NT2/D1 (cell line): ENCODE results near the gene GARIN5B.
A peak's percentile ranks its signal among the peaks of the same experiment; 100 is the strongest.

ENCODE experiments used
- DNase-seq: peaks from one replicate; pipeline ENCODE4 v3.0.0-alpha.2; 2011; ENCODE audit warnings: low read depth, low spot score
- H3K27me3 ChIP-seq: 2 replicates; pipeline ENCODE4 v1.6.0; 2011; ENCODE audit warnings: mild to moderate bottlenecking; ENCODE audit not compliant: insufficient read length, insufficient read depth
- H3K36me3 ChIP-seq: 2 replicates; pipeline ENCODE4 v1.6.1; 2011; ENCODE audit warnings: mild to moderate bottlenecking, low read length, mixed read lengths; ENCODE audit not compliant: insufficient read depth, insufficient read length
- H3K4me1 ChIP-seq: 2 replicates; pipeline ENCODE4 v1.5.1; 2011; ENCODE audit not compliant: insufficient read depth, insufficient read length
- H3K4me3 ChIP-seq: 2 replicates; pipeline ENCODE4 v1.5.1; 2011; ENCODE audit warnings: low read depth; ENCODE audit not compliant: insufficient read length
- H3K9ac ChIP-seq: 2 replicates; pipeline ENCODE4 v1.6.0; 2011; ENCODE audit warnings: low read depth; ENCODE audit not compliant: insufficient read length
- H3K9me3 ChIP-seq: 2 replicates; pipeline ENCODE4 v1.5.1; 2011; ENCODE audit warnings: mild to moderate bottlenecking, low read length; ENCODE audit not compliant: insufficient read depth
- SUZ12 ChIP-seq: IDR thresholded peaks from 2 replicates; pipeline ENCODE4 v1.6.1; 2011; ENCODE audit not compliant: insufficient read length, insufficient read depth; ENCODE audit errors: extremely low read depth
- YY1 ChIP-seq: IDR thresholded peaks from 2 replicates; pipeline ENCODE4 v1.6.1; 2011; ENCODE audit not compliant: insufficient read length, insufficient read depth
- ZNF274 ChIP-seq: IDR thresholded peaks from 2 replicates; pipeline ENCODE4 v1.6.1; 2011; ENCODE audit warnings: mild to moderate bottlenecking, low read depth, low read length

GARIN5B gene

DNA sequence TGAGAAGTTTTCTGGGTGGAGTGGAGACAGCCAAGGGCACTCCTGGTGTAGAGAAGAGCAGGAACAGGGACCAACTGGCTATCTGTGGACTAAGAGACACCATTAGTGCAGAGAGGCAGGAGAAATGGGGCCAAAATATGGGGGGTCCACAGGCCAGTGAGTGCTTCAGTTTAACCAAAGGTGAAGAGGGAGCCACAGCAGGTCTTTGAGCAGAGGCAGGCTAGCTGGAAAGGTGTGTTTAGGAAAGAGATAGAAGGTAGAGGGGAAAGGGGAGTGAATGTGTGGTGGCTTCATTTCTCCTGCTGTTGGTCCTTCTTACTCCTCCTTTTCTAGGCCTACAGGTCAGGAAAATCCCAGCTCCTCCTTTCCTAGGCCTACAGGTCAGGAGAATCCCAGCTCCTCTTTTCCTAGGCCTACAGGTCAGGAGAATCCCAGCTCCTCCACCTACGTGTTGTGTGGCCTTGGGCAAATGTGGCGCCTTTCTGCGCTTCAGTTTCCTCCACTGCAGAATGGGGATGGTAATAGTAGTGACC lies 19.5 kb upstream of the GARIN5B start:
- H3K36me3 ChIP-seq, result peaks cover 17% of the 10 kb centered on the region
- H3K9ac ChIP-seq, result peak overlapping the region; percentile 83
- no peaks in the 10 kb centered on the region for H3K9me3 ChIP-seq
- DNase-seq, result no peak
- peaks cover 12% of the 10 kb centered on the region for H3K27me3 ChIP-seq
- TF ChIP-seq YY1 (no peak), ZNF274 (no peak), SUZ12 (no peak)
- H3K4me3 ChIP-seq, result no peak overlapping the region
- peaks cover 8% of the 10 kb centered on the region for H3K4me1 ChIP-seq

DNA sequence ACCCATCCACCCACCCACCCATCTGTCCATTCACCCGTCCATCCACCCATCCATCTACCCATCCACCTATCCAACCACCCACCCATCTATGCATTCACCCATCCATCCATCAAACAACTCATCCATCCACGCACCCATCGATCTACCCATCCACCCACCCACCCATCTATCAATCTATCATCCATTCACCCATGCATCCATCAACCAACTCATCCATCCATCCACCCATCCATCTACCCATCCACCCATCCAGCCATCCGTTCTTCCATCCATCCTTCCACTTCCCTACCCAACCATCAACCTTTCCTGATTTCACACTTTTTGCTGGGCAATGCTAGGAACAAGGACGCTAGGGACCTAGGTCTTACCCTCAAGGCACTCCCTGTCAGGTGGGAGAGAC lies 19.0 kb upstream of the GARIN5B start:
- peaks cover 12% of the 10 kb centered on the region for H3K27me3 ChIP-seq
- TF ChIP-seq ZNF274 (no peak), YY1 (no peak), SUZ12 (no peak)

DNA sequence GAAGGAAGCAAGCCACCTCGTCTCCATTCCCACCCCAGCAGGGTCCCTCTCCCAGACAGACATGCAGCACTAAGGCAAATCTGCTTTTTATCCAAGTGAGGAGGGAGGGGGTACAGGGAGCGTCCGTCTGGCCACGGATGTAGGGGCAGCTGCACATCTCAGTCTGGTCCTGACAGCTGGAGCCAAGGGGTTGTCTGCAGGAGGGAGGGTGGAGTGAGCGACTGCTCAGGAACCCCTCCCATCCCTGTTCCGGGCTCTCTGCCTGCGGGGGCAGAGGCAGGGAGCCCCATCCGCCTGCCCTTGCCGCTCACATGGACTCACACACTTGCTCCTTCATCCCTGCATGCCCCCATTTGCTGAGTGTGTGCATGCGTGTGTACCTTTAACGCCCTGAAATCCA lies 16.1 kb upstream of the GARIN5B start:
- H3K4me3 ChIP-seq, result no peak overlapping the region
- no peak overlapping the region for H3K9ac ChIP-seq
- no peaks in the 10 kb centered on the region for H3K9me3 ChIP-seq
- no peak for DNase-seq
- H3K4me1 ChIP-seq, result peaks cover 11% of the 10 kb centered on the region
- H3K27me3 ChIP-seq, result peaks cover 12% of the 10 kb centered on the region
- no peak for TF ChIP-seq YY1
- no peak for TF ChIP-seq SUZ12
- TF ChIP-seq ZNF274, result no peak
- no peaks in the 10 kb centered on the region for H3K36me3 ChIP-seq

More for the DNA sequence above, 19.0 kb upstream of the GARIN5B start:
- peaks cover 7% of the 10 kb centered on the region for H3K4me1 ChIP-seq
- no peak for DNase-seq
- H3K9ac ChIP-seq, result no peak overlapping the region
- H3K9me3 ChIP-seq, result no peaks in the 10 kb centered on the region
- H3K36me3 ChIP-seq, result peaks cover 11% of the 10 kb centered on the region
- no peak overlapping the region for H3K4me3 ChIP-seq

DNA sequence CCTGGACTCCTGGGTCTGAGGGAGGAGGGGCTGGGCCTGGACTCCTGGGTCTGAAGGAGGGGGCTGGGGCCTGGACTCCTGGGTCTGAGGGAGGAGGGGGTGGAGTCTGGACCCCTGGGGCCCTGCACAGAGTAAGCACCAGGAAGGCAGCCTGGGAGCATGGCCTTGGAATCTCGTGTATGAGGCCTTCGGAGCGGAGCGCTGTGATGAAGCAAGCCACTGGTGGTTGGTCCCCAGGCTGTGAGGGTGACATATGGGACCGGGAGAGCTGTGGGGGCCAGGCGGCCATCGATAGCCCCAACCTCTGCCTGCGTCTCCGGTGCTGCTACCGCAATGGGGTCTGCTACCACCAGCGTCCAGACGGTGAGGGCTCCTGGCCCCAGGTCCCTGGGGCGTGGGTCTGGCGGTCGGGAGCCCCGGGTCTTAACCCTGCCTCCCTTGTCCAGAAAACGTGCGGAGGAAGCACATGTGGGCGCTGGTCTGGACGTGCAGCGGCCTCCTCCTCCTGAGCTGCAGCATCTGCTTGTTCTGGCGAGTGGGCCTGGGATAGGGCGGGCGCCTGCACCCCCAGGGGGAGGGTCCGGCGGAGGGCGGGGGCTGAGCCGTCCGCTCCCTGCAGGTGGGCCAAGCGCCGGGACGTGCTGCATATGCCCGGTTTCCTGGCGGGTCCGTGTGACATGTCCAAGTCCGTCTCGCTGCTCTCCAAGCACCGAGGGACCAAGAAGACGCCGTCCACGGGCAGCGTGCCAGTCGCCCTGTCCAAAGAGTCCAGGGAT lies 14.5 kb upstream of the GARIN5B start:
- no peak overlapping the region for H3K4me3 ChIP-seq
- H3K36me3 ChIP-seq, result no peaks in the 10 kb centered on the region
- H3K4me1 ChIP-seq, result peaks cover 17% of the 10 kb centered on the region
- H3K27me3 ChIP-seq, result peaks cover 10% of the 10 kb centered on the region
- no peak for TF ChIP-seq SUZ12
- TF ChIP-seq YY1, result no peak
- no peak for TF ChIP-seq ZNF274
- peak overlapping the region; percentile 42 for H3K9ac ChIP-seq
- no peak for DNase-seq
- H3K9me3 ChIP-seq, result no peaks in the 10 kb centered on the region

DNA sequence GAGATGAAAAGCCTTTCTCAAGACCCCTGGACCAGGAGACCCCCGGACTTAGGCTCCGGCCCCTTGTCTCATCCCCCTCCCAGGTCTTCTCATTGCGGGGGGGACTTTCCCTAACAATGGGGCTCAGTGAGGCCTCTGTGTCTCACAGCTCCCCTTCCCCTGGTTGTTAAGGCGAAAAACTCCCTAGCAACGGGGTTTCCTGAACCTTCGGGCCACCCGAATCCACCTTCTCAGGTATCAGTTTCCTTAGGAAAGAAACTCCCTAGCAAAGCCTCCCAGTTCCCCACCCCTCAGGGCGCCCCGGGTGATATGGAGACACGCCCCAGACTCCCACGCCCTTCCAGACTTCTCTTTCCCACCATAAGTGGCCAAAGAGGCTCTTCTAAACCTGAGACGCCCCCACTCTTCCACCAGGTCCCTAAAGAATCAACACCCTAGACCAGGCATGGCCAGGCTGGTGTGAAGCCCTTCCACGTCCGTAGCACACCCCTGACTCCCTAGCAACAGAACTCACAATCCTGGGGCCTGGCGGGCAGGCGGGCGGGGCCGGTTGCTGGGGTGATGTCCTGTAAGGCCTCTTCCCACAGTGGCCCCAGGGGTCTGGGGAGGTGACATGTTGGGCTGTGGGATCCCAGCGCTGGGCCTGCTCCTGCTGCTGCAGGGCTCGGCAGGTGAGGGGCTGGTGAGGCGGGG lies 13.3 kb upstream of the GARIN5B start, which contains the start of gene TMEM190:
Gene TMEM190, plus strand, starts transcription at position 586 of the 693 bp plus-strand sequence. Its CDS starts 28 bp downstream, at position 614.
- TF ChIP-seq SUZ12 (no peak), ZNF274 (no peak), YY1 (no peak)
- H3K36me3 ChIP-seq, result no peaks in the 10 kb centered on the region
- H3K4me1 ChIP-seq, result peaks cover 21% of the 10 kb centered on the region
- no peak for DNase-seq
- H3K9me3 ChIP-seq, result no peaks in the 10 kb centered on the region
- H3K4me3 ChIP-seq, result no peak within 1 kb of the TSS
- peaks cover 13% of the 10 kb centered on the region for H3K27me3 ChIP-seq
- peak within 1 kb of the TSS; percentile 42 for H3K9ac ChIP-seq

DNA sequence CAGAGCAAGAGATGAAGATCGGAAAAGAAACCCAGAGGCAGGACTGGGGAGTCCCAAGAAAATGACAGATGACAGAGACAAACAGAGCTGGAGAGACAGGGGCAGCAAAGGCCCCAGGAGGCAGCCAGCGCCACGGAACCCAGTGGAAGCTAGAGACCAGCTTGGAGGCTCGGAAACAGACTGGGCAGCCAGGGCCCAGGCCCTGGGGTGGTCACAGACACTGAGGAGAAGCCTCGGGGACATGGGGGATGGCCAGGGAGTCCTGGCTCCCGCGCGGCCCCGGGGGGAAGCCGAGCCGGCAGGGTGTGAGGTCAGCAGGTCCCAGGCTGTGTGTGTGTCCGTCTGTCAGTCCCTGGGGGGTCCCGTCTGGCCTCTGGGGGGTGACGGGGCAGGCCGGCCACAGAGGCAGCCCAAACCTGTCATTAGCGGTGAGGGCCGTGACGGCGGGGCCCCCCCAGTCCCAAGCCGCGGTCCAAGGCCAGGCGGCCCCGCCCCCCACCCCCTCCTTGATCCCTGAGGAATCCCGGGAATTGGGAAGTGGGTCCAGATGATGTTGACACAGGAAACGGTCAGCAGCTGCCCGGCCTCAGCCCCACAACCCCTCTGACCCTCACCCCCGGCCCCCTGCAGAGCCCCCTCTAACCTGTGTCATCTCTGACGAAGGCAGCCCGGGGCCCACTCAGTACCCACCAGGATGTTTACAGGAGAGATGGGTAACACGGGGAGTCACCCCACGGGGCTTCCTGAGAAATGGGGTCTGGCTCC lies 11.1 kb upstream of the GARIN5B start:
- TF ChIP-seq ZNF274 (no peak), YY1 (no peak), SUZ12 (no peak)
- peak overlapping the region; percentile 15 for H3K4me3 ChIP-seq
- H3K9me3 ChIP-seq, result no peaks in the 10 kb centered on the region
- H3K9ac ChIP-seq, result peak overlapping the region; percentile 3
- peaks cover 23% of the 10 kb centered on the region for H3K27me3 ChIP-seq
- H3K36me3 ChIP-seq, result no peaks in the 10 kb centered on the region
- peaks cover 21% of the 10 kb centered on the region for H3K4me1 ChIP-seq
- DNase-seq, result no peak
